Fibroblast of lung (primary cell): ENCODE data around the gene MCF2L.

Source experiments
- CTCF ChIP-seq, 2 donors: IDR thresholded peaks in 1 of 2; conservative IDR thresholded peaks in 1 of 2; 1 replicate in 1 of 2; 2 replicates in 1 of 2; pipeline ENCODE4 v1.5.1; 2011 to 2012; ENCODE audit warnings: low read length in 2 of 2, control low read depth in 1 of 2, inconsistent platforms in 1 of 2, low read depth in 1 of 2, mild to moderate bottlenecking in 1 of 2
- EZH2 ChIP-seq: IDR thresholded peaks from 2 replicates; pipeline ENCODE4 v1.5.1; 2012; ENCODE audit warnings: low read length, control low read depth, mild to moderate bottlenecking; ENCODE audit errors: missing control alignments

GRCh38 chr13:112978561-112979405 lies 9.8 kb downstream of the MCF2L start:
- no peak for TF ChIP-seq CTCF (conservative IDR thresholded peaks at IDR 0.05 in 1 of 2, IDR thresholded peaks at IDR 0.05 in 1 of 2; ENCODE audit: low read depth in 1 of 2, low read length in 2 of 2)
- TF ChIP-seq EZH2 = no peak
